ENCODE data around the gene HSPB2. TPM values are rescaled to one million over a fixed set of nuclear protein-coding genes. Genes with fewer than 3 reads are reported as not detected.
A peak's percentile ranks its signal among the peaks of the same experiment; 100 is the strongest.

Gene HSPB2, protein sequence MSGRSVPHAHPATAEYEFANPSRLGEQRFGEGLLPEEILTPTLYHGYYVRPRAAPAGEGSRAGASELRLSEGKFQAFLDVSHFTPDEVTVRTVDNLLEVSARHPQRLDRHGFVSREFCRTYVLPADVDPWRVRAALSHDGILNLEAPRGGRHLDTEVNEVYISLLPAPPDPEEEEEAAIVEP
- 0.14 TPM for polyA plus RNA-seq (2013, experiment 1 of 2)
- 0.21 TPM for polyA plus RNA-seq (2013, experiment 2 of 2)

DNA sequence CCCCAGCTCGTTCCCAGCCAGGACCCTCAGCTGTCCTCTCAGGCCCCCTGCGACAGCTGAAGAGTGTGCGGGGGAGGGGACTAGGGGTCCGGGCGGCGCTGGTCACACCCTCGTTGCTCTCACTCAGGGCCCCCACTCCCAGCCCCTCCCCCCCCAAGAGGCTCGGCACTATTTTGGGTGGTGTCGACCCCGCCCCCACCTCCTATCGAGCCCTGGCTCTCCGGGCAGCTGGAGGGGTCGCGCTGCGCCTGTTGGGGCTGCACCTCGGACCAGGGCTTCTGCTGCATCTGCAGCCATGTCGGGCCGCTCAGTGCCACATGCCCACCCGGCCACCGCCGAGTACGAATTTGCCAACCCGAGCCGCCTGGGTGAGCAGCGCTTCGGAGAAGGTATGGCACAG is at the start of gene HSPB2:
Gene HSPB2, plus strand, starts transcription at position 200 of the 400 bp plus-strand sequence. Its CDS starts 96 bp downstream, at position 296.
- no peak within 1 kb of the TSS for H3K27ac ChIP-seq (replicated peaks; ENCODE audit: low read length)
- peak within 1 kb of the TSS; percentile 74 for H3K18ac ChIP-seq (ENCODE audit: low read length)
- H3K4me3 ChIP-seq (ENCODE audit: low read length in 2 of 2): no peak within 1 kb of the TSS

DNA sequence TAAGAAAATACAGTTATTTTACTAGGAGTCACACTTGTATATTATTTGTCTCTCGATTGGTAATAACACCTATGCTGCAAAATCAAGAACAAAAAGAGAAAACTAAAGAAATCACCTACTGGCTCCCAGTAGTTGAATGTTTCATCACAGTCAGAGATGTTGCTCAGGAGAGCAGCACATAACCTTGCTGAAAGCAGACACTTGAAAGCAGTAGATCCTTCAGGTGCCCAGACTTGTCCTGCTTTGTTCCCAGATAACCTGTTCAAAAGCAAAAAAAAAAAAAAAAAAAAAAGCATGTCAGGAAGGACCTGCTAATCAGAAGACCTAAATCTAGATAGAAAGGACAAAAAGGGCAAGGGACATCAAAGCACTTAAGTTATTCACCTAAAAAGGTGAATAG is 42.4 kb upstream of the HSPB2 start:
- H3K9ac ChIP-seq (ENCODE audit: low read depth, low read length, poor library complexity): no peak overlapping the region
- H3K4me2 ChIP-seq (ENCODE audit: insufficient read depth, low read length, poor library complexity, severe bottlenecking): no peak overlapping the region
- H2AK5ac ChIP-seq (ENCODE audit: low read depth, low read length): no peak overlapping the region
- no CpG with 5 or more reads among the region's 1 CpG for WGBS, 2 donors (ENCODE audit: extremely low coverage in 2 of 2, insufficient read length in 2 of 2, insufficient replicate concordance in 1 of 2)
- H3K79me1 ChIP-seq (ENCODE audit: low read depth, low read length): no peaks in the 10 kb centered on the region
- no peak for DNase-seq (ENCODE audit: low spot score)
- no peak overlapping the region for H4K8ac ChIP-seq (ENCODE audit: low read depth, low read length)
- H3K4ac ChIP-seq (ENCODE audit: low read length): no peak overlapping the region
- H2BK5ac ChIP-seq (ENCODE audit: low read length): no peak overlapping the region
- H3K18ac ChIP-seq (ENCODE audit: low read length): no peak overlapping the region
- H2AFZ ChIP-seq (ENCODE audit: low read length): no peak overlapping the region
- no peak overlapping the region for H3K27ac ChIP-seq (replicated peaks; ENCODE audit: low read length)
- H3K36me3 ChIP-seq (replicated peaks in 1 of 2; ENCODE audit: control insufficient read depth in 2 of 2, insufficient read depth in 2 of 2, low read length in 2 of 2): peaks cover 7 to 43% of the 10 kb centered on the region in 2 donors
- no peak overlapping the region for H2BK120ac ChIP-seq (ENCODE audit: low read depth, low read length)
- H2BK12ac ChIP-seq (ENCODE audit: low read length): no peak overlapping the region
- H2BK15ac ChIP-seq (ENCODE audit: low read length): no peak overlapping the region
- peak overlapping the region in 1 of 2 donors; percentile 82 for H3K4me3 ChIP-seq (ENCODE audit: low read length in 2 of 2)
- no peak overlapping the region for H4K91ac ChIP-seq (ENCODE audit: low read depth, low read length, poor library complexity)
- H3K23ac ChIP-seq (ENCODE audit: low read depth, low read length, poor library complexity): no peak overlapping the region
- H3K9me3 ChIP-seq (replicated peaks in 1 of 2; ENCODE audit: control insufficient read depth in 2 of 2, insufficient read depth in 1 of 2, low read depth in 1 of 2, low read length in 2 of 2): no peaks in the 10 kb centered on the region
- no peaks in the 10 kb centered on the region for H3K4me1 ChIP-seq (ENCODE audit: control insufficient read depth in 2 of 2, insufficient read depth in 1 of 2, low read depth in 1 of 2, low read length in 2 of 2)
- H3K27me3 ChIP-seq (ENCODE audit: control insufficient read depth in 3 of 3, insufficient read depth in 3 of 3, low read depth in 1 of 3, low read length in 3 of 3): no peaks in the 10 kb centered on the region
- no peak overlapping the region for H3K14ac ChIP-seq (ENCODE audit: low read length)

More for the DNA sequence above, at the start of gene HSPB2:
- Histone ChIP-seq H3K4me2 (ENCODE audit: insufficient read depth, low read length, poor library complexity, severe bottlenecking) (no peak within 1 kb of the TSS), H3K9ac (ENCODE audit: low read depth, low read length, poor library complexity) (no peak within 1 kb of the TSS), H2BK15ac (ENCODE audit: low read length) (peak within 1 kb of the TSS; percentile 45), H2AK5ac (ENCODE audit: low read depth, low read length) (peak within 1 kb of the TSS; percentile 65), H3K23ac (ENCODE audit: low read depth, low read length, poor library complexity) (peak within 1 kb of the TSS; percentile 4), H3K4me1 (ENCODE audit: control insufficient read depth in 2 of 2, insufficient read depth in 1 of 2, low read depth in 1 of 2, low read length in 2 of 2) (peaks cover 5 to 13% of the 10 kb centered on the region in 2 donors), H4K91ac (ENCODE audit: low read depth, low read length, poor library complexity) (no peak within 1 kb of the TSS), H3K27me3 (ENCODE audit: control insufficient read depth in 3 of 3, insufficient read depth in 3 of 3, low read depth in 1 of 3, low read length in 3 of 3) (no peaks in the 10 kb centered on the region), H2AFZ (ENCODE audit: low read length) (peak within 1 kb of the TSS; percentile 89), H4K8ac (ENCODE audit: low read depth, low read length) (no peak within 1 kb of the TSS), H3K4ac (ENCODE audit: low read length) (no peak within 1 kb of the TSS), H2BK5ac (ENCODE audit: low read length) (peak within 1 kb of the TSS; percentile 16), H3K36me3 (replicated peaks in 1 of 2; ENCODE audit: control insufficient read depth in 2 of 2, insufficient read depth in 2 of 2, low read length in 2 of 2) (no peaks in the 10 kb centered on the region), H3K9me3 (replicated peaks in 1 of 2; ENCODE audit: control insufficient read depth in 2 of 2, insufficient read depth in 1 of 2, low read depth in 1 of 2, low read length in 2 of 2) (no peaks in the 10 kb centered on the region), H3K14ac (ENCODE audit: low read length) (peak within 1 kb of the TSS; percentile 83), H3K79me1 (ENCODE audit: low read depth, low read length) (no peaks in the 10 kb centered on the region), H2BK120ac (ENCODE audit: low read depth, low read length) (no peak within 1 kb of the TSS), H2BK12ac (ENCODE audit: low read length) (no peak within 1 kb of the TSS)
- DNase-seq (ENCODE audit: low spot score): no peak
- no CpG with 5 or more reads among the region's 26 CpGs for WGBS, 2 donors (ENCODE audit: extremely low coverage in 2 of 2, insufficient read length in 2 of 2, insufficient replicate concordance in 1 of 2)

DNA sequence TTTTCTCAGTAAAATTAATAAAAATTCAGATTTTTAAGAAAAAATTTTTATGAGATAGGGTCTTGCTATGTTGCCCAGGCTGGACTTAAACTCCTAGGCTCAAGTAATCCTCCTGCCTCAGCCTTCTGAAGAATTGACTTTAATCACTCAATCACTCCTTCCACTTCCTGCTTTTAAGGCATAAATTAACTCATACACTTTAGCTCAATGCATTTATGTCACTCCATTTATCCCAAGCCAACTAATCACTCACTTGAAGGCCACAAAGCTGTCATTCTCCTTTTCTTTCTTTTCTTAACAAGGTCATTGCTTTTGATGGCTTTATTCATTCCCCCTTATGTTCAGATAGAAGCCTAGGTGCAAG is 42.0 kb upstream of the HSPB2 start:
- no peaks in the 10 kb centered on the region for H3K9me3 ChIP-seq (replicated peaks in 1 of 2; ENCODE audit: control insufficient read depth in 2 of 2, insufficient read depth in 1 of 2, low read depth in 1 of 2, low read length in 2 of 2)
- H4K8ac ChIP-seq (ENCODE audit: low read depth, low read length): no peak overlapping the region
- no peak overlapping the region for H2AK5ac ChIP-seq (ENCODE audit: low read depth, low read length)
- no peak overlapping the region for H3K27ac ChIP-seq (replicated peaks; ENCODE audit: low read length)
- no peak overlapping the region for H2BK5ac ChIP-seq (ENCODE audit: low read length)
- H3K9ac ChIP-seq (ENCODE audit: low read depth, low read length, poor library complexity): peak overlapping the region; percentile 87
- no peaks in the 10 kb centered on the region for H3K79me1 ChIP-seq (ENCODE audit: low read depth, low read length)
- peak overlapping the region; percentile 41 for H3K4me2 ChIP-seq (ENCODE audit: insufficient read depth, low read length, poor library complexity, severe bottlenecking)
- H3K14ac ChIP-seq (ENCODE audit: low read length): no peak overlapping the region
- H4K91ac ChIP-seq (ENCODE audit: low read depth, low read length, poor library complexity): no peak overlapping the region
- no peak overlapping the region for H2BK120ac ChIP-seq (ENCODE audit: low read depth, low read length)
- no peaks in the 10 kb centered on the region for H3K27me3 ChIP-seq (ENCODE audit: control insufficient read depth in 3 of 3, insufficient read depth in 3 of 3, low read depth in 1 of 3, low read length in 3 of 3)
- no peak overlapping the region for H2BK15ac ChIP-seq (ENCODE audit: low read length)
- H2AFZ ChIP-seq (ENCODE audit: low read length): peak overlapping the region; percentile 100
- no peak overlapping the region for H3K23ac ChIP-seq (ENCODE audit: low read depth, low read length, poor library complexity)
- H3K4me1 ChIP-seq (ENCODE audit: control insufficient read depth in 2 of 2, insufficient read depth in 1 of 2, low read depth in 1 of 2, low read length in 2 of 2): no peaks in the 10 kb centered on the region
- DNase-seq (ENCODE audit: low spot score): no peak
- peak overlapping the region; percentile 82 to 88 for H3K4me3 ChIP-seq (ENCODE audit: low read length in 2 of 2)
- H3K36me3 ChIP-seq (replicated peaks in 1 of 2; ENCODE audit: control insufficient read depth in 2 of 2, insufficient read depth in 2 of 2, low read length in 2 of 2): peaks cover 7 to 43% of the 10 kb centered on the region in 2 donors
- H2BK12ac ChIP-seq (ENCODE audit: low read length): no peak overlapping the region
- no peak overlapping the region for H3K18ac ChIP-seq (ENCODE audit: low read length)
- H3K4ac ChIP-seq (ENCODE audit: low read length): no peak overlapping the region

DNA sequence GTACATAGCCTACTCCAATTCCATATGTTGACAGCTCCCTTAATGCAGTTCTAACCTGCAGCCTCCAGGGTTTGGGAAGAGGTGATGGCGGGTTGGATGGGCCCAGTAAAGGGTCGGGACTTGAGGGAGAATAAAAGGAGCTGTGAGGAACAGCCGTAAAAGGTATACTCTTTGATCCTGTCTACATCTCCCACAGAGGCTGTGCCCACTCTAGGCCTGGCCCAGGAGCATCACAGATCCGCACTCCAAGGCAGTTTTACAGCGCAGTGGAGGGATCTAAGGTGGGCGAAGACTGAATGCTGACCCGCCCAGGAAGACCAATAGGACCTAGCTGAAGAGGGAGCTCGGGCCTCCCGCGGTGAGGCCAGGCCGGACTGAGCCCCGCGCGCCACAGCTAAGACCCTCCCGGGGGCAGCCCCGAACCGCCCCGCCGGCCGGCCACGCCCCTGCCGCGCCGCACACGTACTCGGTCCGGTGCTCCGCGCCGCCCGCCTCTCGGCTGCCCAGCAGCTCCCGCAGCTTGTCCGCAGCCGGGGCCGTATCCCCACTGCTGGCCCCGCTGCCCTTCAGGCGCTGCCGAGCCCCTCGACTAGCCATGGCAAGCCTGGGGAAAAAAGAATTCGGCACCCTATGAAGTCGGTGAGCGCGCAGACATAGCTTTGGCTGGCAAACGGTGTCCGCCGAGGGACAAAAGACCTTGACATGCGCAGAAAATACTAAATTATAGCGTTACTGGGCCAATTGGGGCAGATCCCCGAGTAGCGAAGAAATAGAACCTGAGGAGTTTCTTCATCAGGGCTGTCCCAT is 41.4 kb upstream of the HSPB2 start, which contains the start of gene ALG9:
Gene ALG9, minus strand, starts transcription at position 696 of the 807 bp plus-strand sequence. Its CDS starts 99 bp downstream, at position 597.
- Histone ChIP-seq H2AFZ (ENCODE audit: low read length) (peak within 1 kb of the TSS; percentile 100), H3K27ac (replicated peaks; ENCODE audit: low read length) (peak within 1 kb of the TSS; percentile 75), H3K18ac (ENCODE audit: low read length) (peak within 1 kb of the TSS; percentile 78), H3K27me3 (ENCODE audit: control insufficient read depth in 3 of 3, insufficient read depth in 3 of 3, low read depth in 1 of 3, low read length in 3 of 3) (no peaks in the 10 kb centered on the region), H3K4me2 (ENCODE audit: insufficient read depth, low read length, poor library complexity, severe bottlenecking) (peak within 1 kb of the TSS; percentile 41), H2BK5ac (ENCODE audit: low read length) (no peak within 1 kb of the TSS), H3K4me3 (ENCODE audit: low read length in 2 of 2) (peak within 1 kb of the TSS; percentile 82 to 88), H2AK5ac (ENCODE audit: low read depth, low read length) (no peak within 1 kb of the TSS), H3K36me3 (replicated peaks in 1 of 2; ENCODE audit: control insufficient read depth in 2 of 2, insufficient read depth in 2 of 2, low read length in 2 of 2) (peaks cover 7 to 40% of the 10 kb centered on the region in 2 donors), H3K4ac (ENCODE audit: low read length) (no peak within 1 kb of the TSS), H3K9ac (ENCODE audit: low read depth, low read length, poor library complexity) (peak within 1 kb of the TSS; percentile 87), H3K14ac (ENCODE audit: low read length) (no peak within 1 kb of the TSS), H2BK12ac (ENCODE audit: low read length) (no peak within 1 kb of the TSS), H4K8ac (ENCODE audit: low read depth, low read length) (no peak within 1 kb of the TSS), H3K79me1 (ENCODE audit: low read depth, low read length) (no peaks in the 10 kb centered on the region), H3K4me1 (ENCODE audit: control insufficient read depth in 2 of 2, insufficient read depth in 1 of 2, low read depth in 1 of 2, low read length in 2 of 2) (no peaks in the 10 kb centered on the region), H2BK120ac (ENCODE audit: low read depth, low read length) (no peak within 1 kb of the TSS), H3K9me3 (replicated peaks in 1 of 2; ENCODE audit: control insufficient read depth in 2 of 2, insufficient read depth in 1 of 2, low read depth in 1 of 2, low read length in 2 of 2) (no peaks in the 10 kb centered on the region), H3K23ac (ENCODE audit: low read depth, low read length, poor library complexity) (peak within 1 kb of the TSS; percentile 66), H2BK15ac (ENCODE audit: low read length) (no peak within 1 kb of the TSS), H4K91ac (ENCODE audit: low read depth, low read length, poor library complexity) (no peak within 1 kb of the TSS)
- no CpG with 5 or more reads among the region's 51 CpGs for WGBS, 2 donors (ENCODE audit: extremely low coverage in 2 of 2, insufficient read length in 2 of 2, insufficient replicate concordance in 1 of 2)
- DNase-seq (ENCODE audit: low spot score): peak; percentile 68
